Fibroblast of mammary gland (primary cell): ENCODE results near the gene HSF2BP.

Experiments used
- DNase-seq: peaks from one replicate; pipeline ENCODE4 v3.0.0-alpha.2; 2010; ENCODE audit warnings: low read depth
- H3K4me3 ChIP-seq: 2 replicates; pipeline ENCODE4 v1.5.1; 2011; ENCODE audit warnings: low read depth, mild to moderate bottlenecking, low read length, moderate library complexity; ENCODE audit not compliant: control insufficient read depth
- TF ChIP-seq, protein P1 (sequence below): conservative IDR thresholded peaks from 2 replicates; pipeline ENCODE4 v1.5.1; 2011; ENCODE audit warnings: low read depth, low read length, inconsistent platforms; ENCODE audit not compliant: control insufficient read depth, insufficient read depth

Gene HSF2BP

GRCh38 chr21:43608664-43609063 lies 50.6 kb downstream of the HSF2BP start:
- no peak for DNase-seq
- TF ChIP-seq, protein P1, sequence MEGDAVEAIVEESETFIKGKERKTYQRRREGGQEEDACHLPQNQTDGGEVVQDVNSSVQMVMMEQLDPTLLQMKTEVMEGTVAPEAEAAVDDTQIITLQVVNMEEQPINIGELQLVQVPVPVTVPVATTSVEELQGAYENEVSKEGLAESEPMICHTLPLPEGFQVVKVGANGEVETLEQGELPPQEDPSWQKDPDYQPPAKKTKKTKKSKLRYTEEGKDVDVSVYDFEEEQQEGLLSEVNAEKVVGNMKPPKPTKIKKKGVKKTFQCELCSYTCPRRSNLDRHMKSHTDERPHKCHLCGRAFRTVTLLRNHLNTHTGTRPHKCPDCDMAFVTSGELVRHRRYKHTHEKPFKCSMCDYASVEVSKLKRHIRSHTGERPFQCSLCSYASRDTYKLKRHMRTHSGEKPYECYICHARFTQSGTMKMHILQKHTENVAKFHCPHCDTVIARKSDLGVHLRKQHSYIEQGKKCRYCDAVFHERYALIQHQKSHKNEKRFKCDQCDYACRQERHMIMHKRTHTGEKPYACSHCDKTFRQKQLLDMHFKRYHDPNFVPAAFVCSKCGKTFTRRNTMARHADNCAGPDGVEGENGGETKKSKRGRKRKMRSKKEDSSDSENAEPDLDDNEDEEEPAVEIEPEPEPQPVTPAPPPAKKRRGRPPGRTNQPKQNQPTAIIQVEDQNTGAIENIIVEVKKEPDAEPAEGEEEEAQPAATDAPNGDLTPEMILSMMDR: no peak
- H3K4me3 ChIP-seq: no peak overlapping the region

DNA sequence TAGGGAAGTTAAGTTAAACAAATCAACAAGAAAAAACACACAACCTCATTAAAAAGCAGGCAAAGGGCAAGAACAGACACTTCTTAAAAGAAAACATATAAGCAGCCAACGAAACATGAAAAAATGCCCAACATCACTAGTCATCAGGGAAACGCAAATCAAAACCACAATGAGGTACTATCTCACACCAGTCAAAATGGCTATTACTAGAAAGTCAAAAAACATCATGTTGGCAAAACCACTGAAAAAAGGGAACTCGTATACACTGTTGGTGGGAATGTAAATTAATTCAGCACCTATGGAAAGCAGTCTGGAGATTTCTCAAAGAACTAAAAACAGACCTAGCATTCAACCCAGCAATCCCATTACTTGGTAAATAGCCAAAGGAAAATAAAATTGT lies 51.1 kb downstream of the HSF2BP start:
- H3K4me3 ChIP-seq: no peak overlapping the region
- TF ChIP-seq, protein P1: no peak
- DNase-seq: peak; percentile 89

DNA sequence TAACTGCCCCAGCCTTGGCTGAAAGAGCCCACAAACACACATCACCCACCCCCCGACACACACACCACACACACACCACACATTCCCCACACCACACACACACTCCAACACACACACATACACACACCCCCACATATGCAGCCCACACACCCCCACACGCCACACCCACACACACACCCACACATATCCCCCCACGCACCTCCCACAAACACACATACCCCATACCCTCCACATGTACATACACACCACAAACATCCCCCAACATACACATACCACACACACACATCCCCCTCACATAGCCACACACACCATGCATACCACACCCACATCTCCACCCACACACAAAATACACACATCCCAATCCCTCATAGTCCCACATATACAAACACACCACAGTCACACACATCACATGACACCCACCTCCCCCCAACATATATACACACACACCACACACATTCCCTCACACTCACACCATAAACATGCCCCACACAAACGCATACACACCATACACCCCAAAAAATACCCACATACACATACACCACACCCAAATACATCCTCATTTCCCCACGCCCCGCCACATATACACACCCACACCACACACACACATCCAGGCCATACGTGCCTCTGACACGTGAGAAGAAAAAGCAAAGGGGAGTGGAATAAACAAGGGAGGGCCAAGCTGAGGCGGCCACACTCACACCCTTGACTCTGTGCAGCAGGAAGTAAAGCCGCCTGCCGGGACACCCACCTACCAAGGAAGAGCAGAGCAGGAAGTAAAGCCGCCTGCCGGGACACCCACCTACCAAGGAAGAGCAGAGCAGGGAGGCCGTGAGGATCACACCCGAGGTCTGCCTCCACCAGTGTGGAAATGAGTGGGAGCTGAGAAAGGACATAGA lies 53.7 kb downstream of the HSF2BP start:
- DNase-seq: no peak
- no peak overlapping the region for H3K4me3 ChIP-seq
- TF ChIP-seq, protein P1: no peak

DNA sequence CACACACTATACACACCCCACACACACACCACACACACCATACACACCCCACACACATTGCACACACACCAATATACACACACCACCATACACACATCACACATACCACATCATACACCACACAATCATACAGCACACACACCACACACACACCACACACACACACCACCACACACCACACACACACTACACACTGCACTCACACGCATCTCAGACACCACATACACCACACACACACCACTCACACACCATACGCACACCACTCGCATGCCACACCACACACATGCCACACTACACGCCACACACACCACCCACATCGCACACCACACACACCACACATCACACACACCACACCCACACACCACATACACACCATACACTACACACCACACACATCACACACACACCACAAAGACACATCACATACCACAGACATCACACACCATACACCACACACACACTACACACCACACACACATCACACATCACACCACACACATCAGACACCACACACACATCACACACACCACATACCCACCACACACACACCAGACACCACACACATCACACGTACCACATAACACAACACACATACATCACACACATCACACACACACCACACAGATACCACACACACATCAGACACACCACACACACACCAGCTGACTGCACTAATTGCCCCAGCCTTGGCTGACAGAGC lies 54.6 kb downstream of the HSF2BP start:
- H3K4me3 ChIP-seq: no peak overlapping the region
- TF ChIP-seq, protein P1: no peak
- DNase-seq: no peak

GRCh38 chr21:43603641-43604504 lies 55.4 kb downstream of the HSF2BP start:
- TF ChIP-seq, protein P1: no peak
- peak; percentile 92 for DNase-seq
- no peak overlapping the region for H3K4me3 ChIP-seq

- TF ChIP-seq, protein P1: no peak
- H3K4me3 ChIP-seq: no peak overlapping the region
- DNase-seq: no peak
These were observed 56.1 kb downstream of the HSF2BP start for GRCh38 chr21:43603233-43603626.
